ENCODE data around the gene PTPRN2. TPM values are rescaled to one million over a fixed set of nuclear protein-coding genes. Genes with fewer than 3 reads are reported as not detected.
A peak's percentile ranks its signal among the peaks of the same experiment; 100 is the strongest.

The PTPRN2 gene
- total and polyA plus RNA-seq, 2 of the 13 experiments (the other 11 are each of a cell fraction or from before 2014, with no cell fraction given) = 2.5 to 24.2 TPM

DNA sequence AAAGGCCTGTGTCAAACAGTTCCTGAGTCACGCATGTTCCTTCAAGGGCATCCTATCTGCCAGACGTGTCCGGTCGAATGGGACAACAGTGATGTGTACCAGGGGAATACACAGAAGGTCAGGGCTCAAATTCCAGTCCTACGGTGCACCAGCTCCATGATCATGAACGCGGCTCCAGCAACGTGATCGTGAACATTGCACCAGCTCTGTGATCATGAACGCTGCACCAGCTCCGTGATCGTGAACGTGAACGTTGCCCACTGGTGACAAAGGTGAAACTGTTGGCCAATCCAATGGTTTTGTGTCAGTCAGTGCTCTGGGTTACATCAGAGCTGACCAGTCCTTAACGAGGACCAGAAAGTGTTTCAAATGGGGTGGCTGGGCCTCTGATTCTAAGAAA lies 4.3 kb upstream of the PTPRN2 start (continued):
- TF ChIP-seq, protein P1, sequence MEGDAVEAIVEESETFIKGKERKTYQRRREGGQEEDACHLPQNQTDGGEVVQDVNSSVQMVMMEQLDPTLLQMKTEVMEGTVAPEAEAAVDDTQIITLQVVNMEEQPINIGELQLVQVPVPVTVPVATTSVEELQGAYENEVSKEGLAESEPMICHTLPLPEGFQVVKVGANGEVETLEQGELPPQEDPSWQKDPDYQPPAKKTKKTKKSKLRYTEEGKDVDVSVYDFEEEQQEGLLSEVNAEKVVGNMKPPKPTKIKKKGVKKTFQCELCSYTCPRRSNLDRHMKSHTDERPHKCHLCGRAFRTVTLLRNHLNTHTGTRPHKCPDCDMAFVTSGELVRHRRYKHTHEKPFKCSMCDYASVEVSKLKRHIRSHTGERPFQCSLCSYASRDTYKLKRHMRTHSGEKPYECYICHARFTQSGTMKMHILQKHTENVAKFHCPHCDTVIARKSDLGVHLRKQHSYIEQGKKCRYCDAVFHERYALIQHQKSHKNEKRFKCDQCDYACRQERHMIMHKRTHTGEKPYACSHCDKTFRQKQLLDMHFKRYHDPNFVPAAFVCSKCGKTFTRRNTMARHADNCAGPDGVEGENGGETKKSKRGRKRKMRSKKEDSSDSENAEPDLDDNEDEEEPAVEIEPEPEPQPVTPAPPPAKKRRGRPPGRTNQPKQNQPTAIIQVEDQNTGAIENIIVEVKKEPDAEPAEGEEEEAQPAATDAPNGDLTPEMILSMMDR (CRISPR knock-in tag; IDR thresholded peaks at IDR 0.05) = no peak
- TF ChIP-seq ZNF17 (CRISPR knock-in tag; IDR thresholded peaks at IDR 0.05) (no peak), ESRRA (CRISPR knock-in tag; IDR thresholded peaks at IDR 0.05; ENCODE audit: low read depth) (no peak; the same call in 1 of the 2 replicates), ZBTB38 (CRISPR knock-in tag; IDR thresholded peaks at IDR 0.05) (peak; percentile 99), KLF12 (CRISPR knock-in tag; IDR thresholded peaks at IDR 0.05; ENCODE audit: borderline replicate concordance) (no peak), ZNF605 (CRISPR knock-in tag; IDR thresholded peaks at IDR 0.05) (0 out of 2 replicates have a peak, but pooled peaks have one; percentile 27), NR2F1 (CRISPR knock-in tag; IDR thresholded peaks at IDR 0.05) (peak; percentile 24 to 63; a peak in 3 of 4 replicates), ZBTB42 (CRISPR knock-in tag; IDR thresholded peaks at IDR 0.05) (no peak), SRF (IDR thresholded peaks at IDR 0.05; ENCODE audit: low read depth, low read length) (no peak), BRD4 (CRISPR knock-in tag; IDR thresholded peaks at IDR 0.05) (no peak), ZNF543 (CRISPR knock-in tag; IDR thresholded peaks at IDR 0.05) (no peak), TRAFD1 (CRISPR knock-in tag; IDR thresholded peaks at IDR 0.05; ENCODE audit: borderline replicate concordance) (no peak), MIER2 (CRISPR knock-in tag; IDR thresholded peaks at IDR 0.05) (no peak), ZNF274 (CRISPR knock-in tag; IDR thresholded peaks at IDR 0.05) (no peak), ZNF781 (CRISPR knock-in tag; IDR thresholded peaks at IDR 0.05; ENCODE audit: borderline replicate concordance, not compliant biosample characterization) (no peak), ZNF138 (CRISPR knock-in tag; IDR thresholded peaks at IDR 0.05; ENCODE audit: low read depth) (no peak), TIGD3 (CRISPR knock-in tag; IDR thresholded peaks at IDR 0.05; ENCODE audit: borderline replicate concordance) (no peak), ZNF839 (CRISPR knock-in tag; IDR thresholded peaks at IDR 0.05; ENCODE audit: borderline replicate concordance) (no peak), ZNF777 (CRISPR knock-in tag; IDR thresholded peaks at IDR 0.05) (no peak), SIX4 (CRISPR knock-in tag; IDR thresholded peaks at IDR 0.05) (no peak), HNF4A (CRISPR knock-in tag; IDR thresholded peaks at IDR 0.05) (peak; percentile 91), RBAK (CRISPR knock-in tag; IDR thresholded peaks at IDR 0.05) (0 out of 2 replicates have a peak, but pooled peaks have one; percentile 48), KLF15 (CRISPR knock-in tag; IDR thresholded peaks at IDR 0.05; ENCODE audit: borderline replicate concordance) (no peak), MYNN (CRISPR knock-in tag; IDR thresholded peaks at IDR 0.05; ENCODE audit: low read depth) (no peak), BORCS8-MEF2B (CRISPR knock-in tag; IDR thresholded peaks at IDR 0.05) (0 out of 2 replicates have a peak, but pooled peaks have one; percentile 56)
- TF ChIP-seq, protein P2, sequence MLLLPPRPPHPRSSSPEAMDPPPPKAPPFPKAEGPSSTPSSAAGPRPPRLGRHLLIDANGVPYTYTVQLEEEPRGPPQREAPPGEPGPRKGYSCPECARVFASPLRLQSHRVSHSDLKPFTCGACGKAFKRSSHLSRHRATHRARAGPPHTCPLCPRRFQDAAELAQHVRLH (CRISPR knock-in tag; IDR thresholded peaks at IDR 0.05; ENCODE audit: borderline replicate concordance, low read depth) = no peak
